GM21423 (cell line): ENCODE measurements around the gene CADM2.
A peak's percentile ranks its signal among the peaks of the same experiment; 100 is the strongest.

Experiments used
- ATAC-seq: cut with Tn5 transposase; IDR thresholded peaks from one replicate; pipeline ENCODE4 v1.9.1; 2021; ENCODE audit warnings: mild to moderate bottlenecking, moderate library complexity; ENCODE audit not compliant: unreplicated experiment

Gene CADM2

DNA sequence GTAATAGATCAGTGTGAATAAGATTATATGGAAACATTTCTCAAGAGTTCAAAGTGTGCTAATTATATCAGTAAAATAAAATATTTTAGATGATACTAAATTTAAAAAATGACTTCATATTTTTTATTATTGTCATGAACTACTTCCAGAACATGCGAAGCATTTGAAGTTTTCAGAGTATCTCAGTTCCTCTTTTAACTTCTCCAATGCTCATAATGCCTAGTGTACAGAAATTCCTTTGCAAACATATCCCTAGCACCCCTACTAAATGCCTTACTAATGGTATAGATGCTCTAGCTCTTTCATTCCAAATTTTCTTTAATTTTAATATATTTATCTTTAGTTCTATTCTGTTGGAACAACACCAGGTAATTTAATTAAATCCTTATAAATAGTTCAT, 580.4 kb downstream of the CADM2 start:
- no peak for ATAC-seq

DNA sequence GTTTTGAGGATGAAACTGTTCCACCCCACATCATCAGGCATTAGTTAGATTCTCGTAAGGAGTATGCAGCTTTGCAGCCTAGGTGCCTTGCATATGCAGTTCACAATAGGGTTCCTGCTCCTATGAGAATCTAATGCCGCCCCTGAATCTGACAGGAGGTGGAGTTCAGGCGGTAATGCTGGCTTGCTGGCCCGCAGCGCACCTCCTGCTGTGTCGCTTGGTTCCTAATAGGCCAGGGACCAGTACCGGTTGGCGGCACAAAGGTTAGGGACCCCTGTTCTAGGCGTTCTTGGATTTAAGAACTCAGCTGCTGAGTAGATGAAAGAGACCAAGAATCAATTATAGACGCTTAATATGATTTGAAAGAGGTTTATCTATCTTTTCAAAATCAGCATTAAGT, 595.4 kb downstream of the CADM2 start:
- no peak for ATAC-seq

DNA sequence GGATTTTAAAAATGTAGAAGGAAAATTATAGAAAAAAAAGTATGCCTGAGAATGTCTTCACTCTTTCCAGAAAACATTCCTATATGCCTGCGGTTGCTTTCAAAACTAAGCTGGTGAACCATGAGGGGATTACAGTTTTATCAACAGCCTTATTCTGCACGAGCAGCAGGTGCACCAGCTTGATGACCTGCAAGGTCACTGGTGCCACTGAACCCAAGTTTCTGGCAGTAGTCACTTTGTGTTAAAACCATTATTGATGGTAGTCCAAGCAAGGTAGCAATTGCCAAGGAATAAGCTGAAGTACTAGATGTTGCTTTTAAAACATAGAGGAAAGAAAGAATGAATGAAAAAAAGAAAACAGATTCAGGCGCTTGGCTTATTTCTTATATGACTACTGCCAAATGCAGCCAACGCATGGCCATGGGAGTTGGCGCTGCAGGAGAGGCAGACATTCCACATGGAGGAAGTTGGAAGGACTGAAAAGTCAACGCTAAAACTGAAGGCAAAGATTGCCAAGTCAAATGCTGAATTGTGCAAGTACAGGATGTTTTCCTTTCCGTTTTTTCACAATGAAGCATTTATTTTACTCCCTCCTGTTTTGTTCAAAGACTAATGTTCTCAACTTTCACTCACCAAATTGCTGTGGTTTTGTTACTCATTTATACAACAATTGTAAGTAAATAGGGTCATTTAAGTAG, 601.4 kb downstream of the CADM2 start:
- ATAC-seq = no peak

DNA sequence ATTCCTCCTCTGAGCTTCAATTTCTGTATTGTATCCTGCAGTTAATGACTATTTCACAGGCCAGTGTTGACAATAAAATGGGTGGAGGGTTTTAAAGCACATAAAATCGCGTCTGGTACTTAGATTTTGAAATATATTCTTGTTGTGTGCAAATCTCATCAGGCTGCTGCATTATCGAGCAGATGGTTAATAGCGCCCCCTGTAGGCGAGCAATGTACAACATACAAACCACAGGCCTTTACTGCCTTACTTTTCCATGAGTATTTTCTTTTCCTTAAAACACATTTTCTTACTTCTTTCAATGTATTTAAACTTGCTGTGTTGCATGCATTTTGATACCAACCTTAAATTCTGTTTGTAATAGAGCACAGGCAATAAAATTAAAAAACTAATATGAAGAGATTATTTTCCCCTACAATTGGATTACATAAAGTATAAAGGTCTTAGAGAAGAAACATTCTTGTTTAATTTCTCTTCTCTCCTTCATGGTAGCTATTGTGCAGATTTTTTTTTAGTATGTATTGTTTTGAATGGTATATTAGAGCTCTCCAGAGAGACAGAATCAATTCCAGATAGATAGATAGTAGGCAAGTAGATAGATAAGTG, 608.4 kb downstream of the CADM2 start:
- peak; percentile 66 for ATAC-seq

DNA sequence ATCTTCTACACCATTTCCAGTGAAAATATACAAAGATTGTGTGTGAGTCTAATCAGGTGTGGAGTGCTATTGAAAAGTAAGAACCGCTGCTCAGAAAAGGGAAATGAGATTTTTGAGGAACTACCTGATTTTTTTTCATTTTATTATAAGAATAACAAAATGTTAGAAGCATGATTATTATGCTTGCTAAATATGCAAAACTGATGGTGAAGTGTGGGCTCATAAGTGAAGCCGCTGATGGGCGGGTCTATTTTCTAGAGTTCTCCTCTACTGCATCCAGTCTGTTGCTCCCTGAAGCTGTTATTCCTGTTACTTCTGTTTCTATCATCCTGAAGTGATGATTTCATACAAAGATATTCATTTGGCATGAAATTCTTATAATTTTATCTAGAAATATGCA, 612.0 kb downstream of the CADM2 start:
- ATAC-seq = no peak

DNA sequence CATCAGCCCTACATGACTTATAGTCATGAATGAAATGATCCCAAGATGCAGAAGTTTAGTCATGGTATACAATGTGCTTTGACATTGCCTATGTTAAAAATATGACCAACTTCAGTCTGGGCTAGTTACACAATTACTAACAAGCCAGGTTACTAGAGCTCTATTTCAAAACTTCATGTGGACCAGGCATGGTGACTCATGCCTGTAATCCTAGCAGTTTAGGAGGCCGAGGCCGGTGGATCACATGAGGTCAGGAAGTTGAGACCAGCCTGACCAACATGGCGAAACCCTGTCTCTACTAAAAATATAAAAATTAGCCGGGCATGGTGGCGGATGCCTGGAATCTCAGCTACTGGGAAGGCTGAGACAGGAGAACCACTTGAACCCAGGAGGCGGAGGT, 613.0 kb downstream of the CADM2 start:
- ATAC-seq = no peak

DNA sequence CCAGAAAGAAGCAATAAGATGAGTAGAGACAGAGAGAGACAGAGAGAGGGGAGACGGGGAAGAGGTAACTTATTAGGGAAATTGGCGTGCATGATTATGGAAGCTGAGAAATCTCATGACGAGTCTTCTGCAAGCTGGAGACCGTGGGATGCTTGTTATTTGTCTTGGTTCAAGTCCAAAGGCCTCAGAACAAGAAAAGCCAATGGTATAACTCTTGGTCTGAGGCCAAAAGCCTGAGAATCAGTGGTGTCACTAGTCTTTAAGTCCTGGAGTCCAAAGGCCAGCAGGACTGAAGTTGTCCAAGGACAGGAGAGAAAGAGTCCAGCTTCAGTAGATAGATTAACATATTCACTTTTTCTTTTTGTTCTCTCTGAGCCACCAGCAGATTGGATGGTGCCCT, 613.6 kb downstream of the CADM2 start:
- no peak for ATAC-seq

DNA sequence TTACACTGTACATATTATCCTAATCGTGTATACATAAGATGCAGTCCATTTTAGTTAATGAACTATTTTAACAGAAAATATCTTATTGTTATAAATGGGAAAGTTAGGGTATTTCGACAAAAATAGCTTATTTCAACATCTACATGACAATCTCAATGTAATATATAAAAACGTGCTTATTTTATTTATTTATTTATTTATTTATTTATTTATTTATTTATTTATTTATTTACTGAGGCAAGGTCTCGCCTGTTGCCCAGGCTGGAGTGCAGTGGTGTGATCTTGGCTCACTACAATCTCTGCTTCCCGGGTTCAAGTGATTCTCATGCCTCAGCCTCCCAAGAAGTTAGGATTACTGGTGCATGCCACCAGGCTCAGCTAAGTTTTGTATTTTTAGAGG, 614.2 kb downstream of the CADM2 start:
- no peak for ATAC-seq

DNA sequence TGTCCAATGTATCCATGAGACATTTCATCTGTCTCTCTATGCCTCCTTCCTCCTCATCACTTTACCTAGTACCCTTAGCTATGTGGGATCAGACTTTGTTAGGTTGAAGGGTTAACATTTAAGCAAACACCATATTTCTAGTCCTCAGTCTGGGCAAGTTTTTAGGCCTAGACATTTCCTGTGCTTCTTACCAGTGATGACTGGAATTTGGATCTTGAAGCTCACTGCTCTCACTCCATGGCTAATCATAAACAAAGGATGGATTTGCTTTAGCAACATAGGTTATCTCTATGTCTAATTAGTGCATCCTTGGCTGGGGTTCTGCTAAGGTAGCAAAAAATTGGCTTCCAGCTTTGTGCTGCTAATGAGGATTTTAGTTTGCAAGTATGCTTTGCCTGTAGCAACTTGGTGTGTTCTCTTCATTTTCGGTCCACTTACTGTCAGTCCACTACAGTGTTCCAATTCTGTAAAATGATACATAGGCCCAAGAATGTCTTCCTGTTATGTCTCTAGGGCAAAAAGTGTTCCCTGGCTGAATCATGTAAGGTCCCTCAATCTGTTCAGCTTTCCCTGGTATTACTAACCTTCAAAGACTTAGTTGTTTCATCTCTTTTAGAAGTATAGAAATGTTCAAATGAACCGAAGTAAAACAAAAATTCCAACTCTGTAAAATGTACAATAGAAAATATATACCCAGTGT, 615.4 kb downstream of the CADM2 start:
- ATAC-seq = no peak

DNA sequence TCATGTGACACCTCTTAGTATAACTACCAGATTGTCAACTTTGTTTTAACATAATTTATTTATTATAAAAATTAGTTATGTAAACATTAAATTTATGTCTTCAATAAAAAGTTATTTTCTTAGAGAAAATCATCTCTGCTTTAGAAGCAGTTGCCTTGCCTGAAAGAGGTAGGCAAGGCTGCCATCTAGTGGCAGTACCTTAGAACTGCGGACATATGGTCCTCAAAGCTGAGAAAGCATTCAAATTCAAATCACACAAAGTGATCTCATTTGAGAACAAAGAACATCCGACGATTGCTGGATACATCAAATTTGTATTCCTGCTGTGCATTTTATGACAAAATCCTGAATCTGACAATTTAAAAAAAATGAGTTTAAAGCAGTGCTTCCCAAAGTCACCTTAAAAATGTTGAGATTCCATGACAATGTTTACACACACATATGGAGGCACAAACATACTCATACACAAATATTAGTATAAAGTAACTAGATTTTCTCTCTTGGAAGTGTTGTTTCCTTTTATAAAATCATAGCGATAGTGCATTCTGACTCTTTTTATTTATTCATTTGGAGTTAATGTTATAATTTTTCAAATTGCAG, 617.4 kb downstream of the CADM2 start:
- peak; percentile 73 for ATAC-seq

DNA sequence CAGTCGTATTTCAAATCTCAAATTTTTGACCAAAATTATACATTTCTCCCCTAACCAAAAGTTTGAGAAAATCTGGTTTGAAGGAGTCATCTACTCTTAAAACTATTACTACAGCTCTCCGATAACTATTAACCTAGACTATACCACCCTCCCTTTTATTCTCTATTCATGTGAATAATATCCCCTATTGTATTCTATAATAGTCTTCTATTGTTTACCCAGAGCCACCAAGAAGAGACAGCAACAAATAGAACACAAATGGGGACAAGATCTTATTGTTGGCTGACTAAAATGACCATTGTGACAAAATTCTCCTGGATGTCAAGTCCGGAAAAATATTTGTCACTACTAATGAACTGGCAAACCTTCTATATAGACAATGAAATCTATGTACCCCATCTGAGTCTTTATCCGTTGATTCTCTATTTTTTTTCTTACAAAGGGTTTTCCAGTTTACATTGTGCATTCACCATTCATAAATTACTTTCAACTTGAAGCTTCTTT, 618.0 kb downstream of the CADM2 start:
- no peak for ATAC-seq

DNA sequence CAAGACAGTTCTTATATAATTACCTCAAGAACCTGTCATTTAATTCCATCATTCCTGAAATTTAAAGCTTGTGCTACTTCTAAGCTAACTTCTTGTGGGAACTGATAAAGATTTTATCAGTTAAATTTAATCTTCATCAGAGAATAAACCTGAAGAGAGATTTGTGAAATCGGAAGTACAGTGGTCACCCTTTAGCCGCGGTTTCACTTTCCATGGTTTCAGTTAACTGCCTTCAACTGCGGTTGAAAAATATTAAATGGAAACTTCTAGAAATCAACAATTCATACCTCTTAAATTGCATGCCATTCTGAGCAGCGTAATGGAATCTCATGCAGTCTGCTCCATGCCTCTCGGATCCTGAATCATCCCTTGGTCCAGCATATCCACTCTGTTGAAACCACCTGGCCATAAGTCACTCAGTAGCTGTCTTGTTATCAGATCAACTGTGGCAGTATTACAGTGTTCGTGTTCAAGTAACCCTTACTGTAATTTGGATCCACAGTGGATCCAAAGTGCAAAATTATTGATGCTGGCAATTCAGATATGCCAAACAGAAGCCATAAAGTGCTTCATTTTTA, 626.1 kb downstream of the CADM2 start:
- peak; percentile 74 for ATAC-seq

DNA sequence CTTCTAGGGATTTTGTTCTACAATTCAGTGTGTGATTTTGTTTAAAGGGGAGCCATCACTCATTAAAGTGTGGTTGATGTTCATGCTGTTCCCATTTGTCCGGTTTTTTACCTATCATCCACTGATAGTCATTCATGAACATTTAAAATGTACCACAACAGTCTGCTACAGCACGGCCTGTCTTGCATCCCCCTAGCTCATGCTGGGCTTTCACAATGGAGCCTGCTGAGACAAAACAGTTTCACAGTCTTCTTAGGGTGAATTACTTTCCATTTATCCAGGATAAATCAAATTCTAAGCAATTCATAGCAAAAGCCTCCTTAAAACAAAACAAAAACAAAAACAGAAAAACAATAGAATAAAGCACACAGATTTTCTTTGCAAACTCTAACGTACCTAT, 627.2 kb downstream of the CADM2 start:
- no peak for ATAC-seq

DNA sequence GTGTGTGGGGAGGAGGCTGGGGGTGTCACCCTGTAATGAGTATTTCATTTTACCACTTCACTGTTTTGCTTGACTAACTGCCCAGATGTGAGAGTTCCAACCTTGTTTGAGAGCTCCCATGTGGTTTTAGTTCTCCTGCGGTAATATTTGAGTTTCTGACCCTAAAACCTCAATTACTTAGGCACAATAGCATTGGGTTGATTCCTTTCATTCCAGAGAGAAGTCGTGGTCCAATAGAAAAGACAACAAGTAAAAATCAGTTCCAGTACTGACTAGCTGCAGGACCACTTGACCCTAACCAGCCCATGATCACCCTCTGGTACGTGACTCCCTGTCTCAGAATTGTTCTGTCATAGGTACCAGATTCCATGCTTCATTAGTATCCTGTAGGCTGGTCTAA, 630.4 kb downstream of the CADM2 start:
- ATAC-seq = no peak

DNA sequence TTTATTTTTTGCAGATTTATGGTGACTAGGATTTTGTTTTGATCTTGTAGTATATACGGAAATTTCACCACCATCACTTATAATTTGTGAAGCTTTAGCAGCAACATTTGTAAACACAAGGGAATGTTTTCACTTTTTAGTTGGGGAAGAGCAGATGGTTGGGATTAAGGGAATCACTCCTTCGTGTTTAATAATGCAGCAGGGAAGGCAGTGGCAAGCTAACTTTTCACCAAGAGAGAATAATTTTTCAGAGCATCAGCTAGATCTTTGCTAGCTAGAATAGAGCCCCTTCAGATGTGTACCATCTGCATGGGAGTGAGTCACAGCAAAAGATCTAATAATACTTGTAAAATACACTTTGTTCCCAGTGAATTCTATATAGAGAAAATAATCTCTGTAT, 632.7 kb downstream of the CADM2 start:
- ATAC-seq = no peak

DNA sequence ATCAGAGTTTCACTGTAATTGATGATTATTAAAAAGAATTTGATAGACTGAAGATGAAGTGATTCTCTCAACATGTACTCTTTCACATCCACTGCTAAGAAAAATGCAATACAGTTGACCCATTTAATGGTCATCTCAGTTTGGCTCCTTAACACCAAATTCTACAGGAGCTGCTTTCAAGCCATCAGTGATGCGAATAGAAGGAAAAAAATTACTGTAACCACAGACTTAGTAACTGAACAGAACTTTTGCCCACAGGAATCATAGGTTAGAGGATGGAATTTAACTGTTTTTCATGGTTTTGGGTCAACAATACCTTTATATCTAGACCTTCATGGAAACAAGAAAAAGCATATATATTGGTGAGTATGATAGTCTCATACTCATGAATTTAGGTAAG, 633.5 kb downstream of the CADM2 start:
- ATAC-seq = no peak

DNA sequence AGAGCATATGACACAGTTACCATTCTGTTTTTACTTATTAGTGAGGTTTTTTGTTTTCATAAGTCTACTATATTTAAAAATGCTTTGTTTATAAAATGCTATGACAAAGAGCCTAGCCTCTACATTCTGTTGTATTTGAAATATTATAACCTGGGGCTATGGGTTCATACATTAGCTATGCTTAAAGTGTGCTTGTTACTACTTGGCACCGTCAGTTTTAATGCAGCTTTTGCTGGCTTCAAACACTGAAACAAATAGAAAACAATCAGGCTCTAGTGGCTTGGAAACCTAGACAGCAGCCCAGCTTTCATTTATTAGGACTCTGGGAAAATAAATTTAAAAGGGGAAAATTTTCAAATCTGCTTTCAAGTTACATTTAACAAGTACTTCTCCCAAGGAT, 635.9 kb downstream of the CADM2 start:
- no peak for ATAC-seq

DNA sequence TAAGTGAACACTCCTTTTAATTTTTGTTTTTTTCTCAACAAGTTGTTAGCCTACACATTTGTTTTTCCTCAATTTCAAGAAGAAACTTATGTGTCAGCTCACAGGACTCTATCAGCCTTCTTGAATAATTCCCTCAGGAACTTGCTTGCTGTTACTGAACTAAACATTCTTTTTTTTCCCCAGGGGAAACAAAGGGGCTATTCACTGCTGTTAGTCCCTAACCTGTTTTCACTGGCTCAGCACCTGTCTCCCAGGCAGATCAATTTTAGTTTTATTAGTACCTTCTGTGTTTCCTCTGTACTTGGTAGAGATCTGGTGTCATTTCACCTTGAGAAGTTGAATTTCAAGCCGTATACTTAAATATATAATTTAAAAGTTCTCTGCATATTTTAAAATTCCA, 644.6 kb downstream of the CADM2 start:
- ATAC-seq = no peak

DNA sequence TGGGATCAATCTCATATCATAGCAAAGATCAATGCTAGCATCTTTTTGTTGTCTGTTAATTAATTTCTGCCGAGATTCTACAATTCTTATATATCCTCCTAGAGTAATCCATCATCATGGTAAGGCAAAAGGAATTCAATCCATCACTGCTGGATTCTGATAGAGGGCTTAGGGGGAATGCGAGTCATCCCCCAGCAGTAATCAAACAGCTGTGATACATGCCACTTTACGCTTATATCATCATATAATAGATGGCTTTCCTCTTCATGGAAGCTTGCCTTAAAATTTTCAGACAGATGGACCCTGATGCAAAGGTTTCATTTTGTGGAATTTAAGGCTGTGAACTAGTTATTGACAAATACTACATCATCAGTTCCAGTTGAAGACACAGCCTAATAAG, 645.9 kb downstream of the CADM2 start:
- no peak for ATAC-seq

DNA sequence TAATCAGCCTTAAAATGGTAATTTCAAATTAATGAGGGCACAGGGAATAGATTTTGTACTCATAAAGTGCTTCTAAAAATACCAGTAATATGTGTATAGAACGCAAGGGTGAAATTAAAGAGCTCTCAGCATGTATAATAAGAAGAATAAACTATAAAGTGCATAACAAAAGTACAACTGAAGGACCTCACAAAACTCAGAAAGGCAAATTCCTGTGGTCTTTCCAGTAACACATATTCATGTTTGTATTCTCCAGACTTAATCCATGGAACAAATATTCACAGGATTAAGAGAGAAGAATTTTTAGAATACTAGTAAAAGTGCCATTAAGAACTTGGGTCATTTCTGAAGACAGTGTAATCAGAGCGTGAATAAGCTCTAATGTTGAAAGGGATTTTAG, 646.3 kb downstream of the CADM2 start:
- ATAC-seq = no peak

DNA sequence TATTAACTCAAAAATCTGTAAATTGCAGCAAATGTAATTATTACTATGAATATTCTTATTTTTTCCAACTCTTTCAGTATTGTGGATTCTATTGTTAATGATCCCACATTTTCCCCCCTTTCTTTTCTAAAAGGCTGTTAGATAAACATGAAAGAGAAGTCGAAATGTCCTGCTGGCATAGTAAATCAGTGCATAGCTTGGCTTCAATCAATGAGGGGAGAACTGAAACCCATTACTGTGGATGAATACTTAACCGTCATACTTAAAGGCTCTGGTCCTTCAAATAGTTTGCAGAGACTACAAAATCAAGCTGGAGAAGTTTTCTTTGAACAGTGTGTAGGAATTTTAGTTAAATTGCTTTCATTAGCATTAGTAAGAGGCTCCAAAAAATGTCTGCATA, 667.9 kb downstream of the CADM2 start:
- ATAC-seq = no peak
